ENCODE results near the gene SPECC1. TPM values are rescaled to one million over a fixed set of nuclear protein-coding genes. Genes with fewer than 3 reads are reported as not detected.

Gene SPECC1
- total and polyA plus RNA-seq, 2 of the 13 experiments (the other 11 are each of a cell fraction or from before 2014, with no cell fraction given) = 2.3 to 6.9 TPM

- no peak for TF ChIP-seq NRL (CRISPR knock-in tag; IDR thresholded peaks at IDR 0.05; ENCODE audit: borderline replicate concordance)
Measured at GRCh38 chr17:20266806-20267458, 257.8 kb downstream of the SPECC1 start (continued).

- Histone ChIP-seq H3K4me1 (ENCODE audit: insufficient read depth, low read length) (no peaks in the 10 kb centered on the region), H3K4me2 (ENCODE audit: low read depth, low read length) (no peak overlapping the region), H3K36me3 (replicated peaks in 1 of 2; ENCODE audit: control insufficient read depth in 1 of 2, insufficient read depth in 2 of 2, low read length in 2 of 2) (no peaks in the 10 kb centered on the region), H3K79me2 (ENCODE audit: insufficient read depth, low read length) (no peaks in the 10 kb centered on the region), H3K27me3 (ENCODE audit: control insufficient read depth in 1 of 2, insufficient read depth in 2 of 2, low read length in 2 of 2) (no peaks in the 10 kb centered on the region), H3K9me3 (ENCODE audit: low read length) (no peaks in the 10 kb centered on the region), H3K4me3 (replicated peaks in 1 of 3; ENCODE audit: insufficient read depth in 1 of 3, low read depth in 2 of 3, low read length in 3 of 3) (no peak overlapping the region), H4K20me1 (ENCODE audit: insufficient read depth, low read length) (no peaks in the 10 kb centered on the region), H3K9ac (ENCODE audit: insufficient read depth, low read depth, low read length) (no peak overlapping the region), H2AFZ (ENCODE audit: low read length) (no peak overlapping the region), H3K27ac (ENCODE audit: extremely low read length, insufficient read depth, low read length) (no peak overlapping the region)
- no peak for ATAC-seq
- no peak for FAIRE-seq
- BruUV-seq (replicated peaks) = no TSS peak
- intact Hi-C loops (cut with micrococcal nuclease; ENCODE audit: unreplicated experiment) (no loop called here), in situ Hi-C loops (cut with HindIII; ENCODE audit: extremely low pct_ligation_motif_present, low pct_unique_long_range_greater_than_20kb) (no loop called here)
- no peak for DNase-seq (ENCODE audit: low spot score)
- CTCF ChIA-PET (ENCODE audit: low intra/inter-chr PET ratio, low total read pairs) = no interaction called here
- POLR2A ChIA-PET = no interaction called here
- WGBS (ENCODE audit: low lambda C conversion rate) = 54% methylated on average over 2 of the region's 3 CpGs
- no peak for TF ChIP-seq STAT5B (CRISPR knock-in tag; IDR thresholded peaks at IDR 0.05)
- no peak for TF ChIP-seq KLF13 (CRISPR knock-in tag; IDR thresholded peaks at IDR 0.05)
- no peak for TF ChIP-seq CBX5 (CRISPR knock-in tag; IDR thresholded peaks at IDR 0.05; ENCODE audit: borderline replicate concordance)
- TF ChIP-seq ZFP91 (CRISPR knock-in tag; IDR thresholded peaks at IDR 0.05; ENCODE audit: borderline replicate concordance) = no peak
- TF ChIP-seq BCL6 (CRISPR knock-in tag; IDR thresholded peaks at IDR 0.05) = no peak
- no peak for TF ChIP-seq ZNF510 (CRISPR knock-in tag; IDR thresholded peaks at IDR 0.05; ENCODE audit: low read depth)
- TF ChIP-seq KAT8 (CRISPR knock-in tag; IDR thresholded peaks at IDR 0.05) = no peak
- TF ChIP-seq ZNF549 (CRISPR knock-in tag; IDR thresholded peaks at IDR 0.05) = no peak
- TF ChIP-seq ZNF501 (CRISPR knock-in tag; IDR thresholded peaks at IDR 0.05) = no peak
- no peak for TF ChIP-seq RAD21 (CRISPR knock-in tag; IDR thresholded peaks at IDR 0.05)
- no peak for TF ChIP-seq SIN3B (IDR thresholded peaks at IDR 0.05; ENCODE audit: low read length)
- TF ChIP-seq HIVEP1 (CRISPR knock-in tag; IDR thresholded peaks at IDR 0.05) = no peak
- no peak for TF ChIP-seq ZNF761 (CRISPR knock-in tag; conservative IDR thresholded peaks at IDR 0.05)
- no peak for TF ChIP-seq ZBTB14 (CRISPR knock-in tag; IDR thresholded peaks at IDR 0.05)
Measured at GRCh38 chr17:20267459-20267842, 258.3 kb downstream of the SPECC1 start.
